ENCODE measurements around the gene SIK2.

DNA sequence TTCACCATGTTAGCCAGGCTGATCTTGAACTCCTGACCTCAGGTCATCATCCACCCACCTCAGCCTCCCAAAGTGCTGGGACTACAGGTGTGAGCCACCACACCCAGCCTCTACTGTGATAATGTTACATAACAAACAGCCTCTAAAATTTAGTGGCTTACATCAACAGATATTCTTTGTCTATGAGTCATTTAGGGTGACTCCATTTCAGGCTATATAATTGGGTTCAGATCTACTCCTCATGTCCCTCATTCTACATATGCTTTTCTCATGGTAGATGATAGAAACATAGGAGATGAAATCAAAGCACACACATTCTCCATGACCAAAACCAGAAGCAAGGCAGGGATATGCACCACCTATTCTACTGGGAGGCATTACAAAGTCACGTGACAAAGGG is 72.7 kb downstream of the SIK2 start:
- TF ChIP-seq YY1 (IDR thresholded peaks at IDR 0.05; ENCODE audit: low read depth): no peak
- no peak for TF ChIP-seq CREB1 (IDR thresholded peaks at IDR 0.05; ENCODE audit: low read depth)
- TF ChIP-seq EP300 (IDR thresholded peaks at IDR 0.05; ENCODE audit: borderline replicate concordance): no peak
- TF ChIP-seq, protein P1, sequence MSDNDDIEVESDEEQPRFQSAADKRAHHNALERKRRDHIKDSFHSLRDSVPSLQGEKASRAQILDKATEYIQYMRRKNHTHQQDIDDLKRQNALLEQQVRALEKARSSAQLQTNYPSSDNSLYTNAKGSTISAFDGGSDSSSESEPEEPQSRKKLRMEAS (IDR thresholded peaks at IDR 0.05): no peak
- no peak for TF ChIP-seq FOXM1 (IDR thresholded peaks at IDR 0.05; ENCODE audit: borderline replicate concordance, low read depth)
- TF ChIP-seq, protein P2, sequence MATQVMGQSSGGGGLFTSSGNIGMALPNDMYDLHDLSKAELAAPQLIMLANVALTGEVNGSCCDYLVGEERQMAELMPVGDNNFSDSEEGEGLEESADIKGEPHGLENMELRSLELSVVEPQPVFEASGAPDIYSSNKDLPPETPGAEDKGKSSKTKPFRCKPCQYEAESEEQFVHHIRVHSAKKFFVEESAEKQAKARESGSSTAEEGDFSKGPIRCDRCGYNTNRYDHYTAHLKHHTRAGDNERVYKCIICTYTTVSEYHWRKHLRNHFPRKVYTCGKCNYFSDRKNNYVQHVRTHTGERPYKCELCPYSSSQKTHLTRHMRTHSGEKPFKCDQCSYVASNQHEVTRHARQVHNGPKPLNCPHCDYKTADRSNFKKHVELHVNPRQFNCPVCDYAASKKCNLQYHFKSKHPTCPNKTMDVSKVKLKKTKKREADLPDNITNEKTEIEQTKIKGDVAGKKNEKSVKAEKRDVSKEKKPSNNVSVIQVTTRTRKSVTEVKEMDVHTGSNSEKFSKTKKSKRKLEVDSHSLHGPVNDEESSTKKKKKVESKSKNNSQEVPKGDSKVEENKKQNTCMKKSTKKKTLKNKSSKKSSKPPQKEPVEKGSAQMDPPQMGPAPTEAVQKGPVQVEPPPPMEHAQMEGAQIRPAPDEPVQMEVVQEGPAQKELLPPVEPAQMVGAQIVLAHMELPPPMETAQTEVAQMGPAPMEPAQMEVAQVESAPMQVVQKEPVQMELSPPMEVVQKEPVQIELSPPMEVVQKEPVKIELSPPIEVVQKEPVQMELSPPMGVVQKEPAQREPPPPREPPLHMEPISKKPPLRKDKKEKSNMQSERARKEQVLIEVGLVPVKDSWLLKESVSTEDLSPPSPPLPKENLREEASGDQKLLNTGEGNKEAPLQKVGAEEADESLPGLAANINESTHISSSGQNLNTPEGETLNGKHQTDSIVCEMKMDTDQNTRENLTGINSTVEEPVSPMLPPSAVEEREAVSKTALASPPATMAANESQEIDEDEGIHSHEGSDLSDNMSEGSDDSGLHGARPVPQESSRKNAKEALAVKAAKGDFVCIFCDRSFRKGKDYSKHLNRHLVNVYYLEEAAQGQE (IDR thresholded peaks at IDR 0.05; ENCODE audit: low read depth): no peak
- TF ChIP-seq, protein P3, sequence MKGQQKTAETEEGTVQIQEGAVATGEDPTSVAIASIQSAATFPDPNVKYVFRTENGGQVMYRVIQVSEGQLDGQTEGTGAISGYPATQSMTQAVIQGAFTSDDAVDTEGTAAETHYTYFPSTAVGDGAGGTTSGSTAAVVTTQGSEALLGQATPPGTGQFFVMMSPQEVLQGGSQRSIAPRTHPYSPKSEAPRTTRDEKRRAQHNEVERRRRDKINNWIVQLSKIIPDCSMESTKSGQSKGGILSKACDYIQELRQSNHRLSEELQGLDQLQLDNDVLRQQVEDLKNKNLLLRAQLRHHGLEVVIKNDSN (IDR thresholded peaks at IDR 0.05): no peak
- TF ChIP-seq RAD21 (IDR thresholded peaks at IDR 0.05; ENCODE audit: low read depth): no peak
- TF ChIP-seq EGR1 (IDR thresholded peaks at IDR 0.05): no peak
- TF ChIP-seq TAF1 (IDR thresholded peaks at IDR 0.05; ENCODE audit: low read depth): no peak
- TF ChIP-seq NFIC (IDR thresholded peaks at IDR 0.05): no peak

Measured in Ishikawa (cell line).